Caco-2 (cell line): ENCODE results near the gene PIK3C3. TPM values are rescaled to one million over a fixed set of nuclear protein-coding genes. Genes with fewer than 3 reads are reported as not detected.
"Not testable (repeated sequence)": the region's sequence is repeated elsewhere in the genome, so short reads cannot be mapped to it uniquely, and the experiment has no call there.

Experiments
- BruUV-seq: library from RNA; stranded (reverse); fragments of 400-500 nt; replicated peaks from 2 replicates; lab custom pipeline; 2021; lab: Mats Ljungman, UMichigan
- CTCF ChIA-PET: fragments of 300-600 bp; sonication (Branson Sonifier 250); formaldehyde crosslinking; loops from one replicate; lab custom pipeline; 2022; ENCODE audit warnings: antibody characterized with exemption; lab: Charles Lee
- POLR2A ChIA-PET: fragments of 300-600 bp; sonication (Branson Sonifier 250); formaldehyde crosslinking; loops from one replicate; lab custom pipeline; 2022; ENCODE audit warnings: antibody characterized with exemption; lab: Charles Lee
- DNase-seq, 2 experiments: peaks; one replicate each; pipeline versions ENCODE4 v3.0.0 to v3.0.0-alpha.2; 2020 to 2022
- H3K27me3 ChIP-seq: replicated peaks from 2 replicates; pipeline ENCODE4 v1.6.0; 2011; ENCODE audit warnings: low read length; ENCODE audit not compliant: control insufficient read depth, insufficient read depth
- H3K36me3 ChIP-seq: 2 replicates; pipeline ENCODE4 v1.5.1; 2011; ENCODE audit warnings: low read length; ENCODE audit not compliant: control insufficient read depth, insufficient read depth
- H3K4me1 ChIP-seq: fragments of 250-450 bp; sonication (Bioruptor Pico); 2 replicates; pipeline ENCODE4 v1.5.1; 2020; ENCODE audit warnings: mild to moderate bottlenecking
- H3K4me3 ChIP-seq: 2 replicates; pipeline ENCODE4 v1.5.1; 2011; ENCODE audit warnings: low read depth, mild to moderate bottlenecking, control low read depth, low read length
- H3K9me3 ChIP-seq: fragments of 250-450 bp; sonication (Bioruptor Pico); 2 replicates; pipeline ENCODE4 v1.5.1; 2020; ENCODE audit warnings: mild to moderate bottlenecking, moderate library complexity
- H3K27ac Mint-ChIP-seq: one replicate; pipeline ENCODE4 v1.8.0; 2022; ENCODE audit warnings: mixed read lengths; ENCODE audit not compliant: unreplicated experiment
- H3K27me3 Mint-ChIP-seq: one replicate; pipeline ENCODE4 v1.8.0; 2022; ENCODE audit warnings: mixed read lengths; ENCODE audit not compliant: insufficient read depth, unreplicated experiment
- H3K36me3 Mint-ChIP-seq: one replicate; pipeline ENCODE4 v1.8.0; 2022; ENCODE audit warnings: mild to moderate bottlenecking, mixed read lengths; ENCODE audit not compliant: insufficient read depth, unreplicated experiment
- H3K4me1 Mint-ChIP-seq: one replicate; pipeline ENCODE4 v1.8.0; 2022; ENCODE audit warnings: low read depth, mixed read lengths; ENCODE audit not compliant: unreplicated experiment
- H3K4me3 Mint-ChIP-seq: one replicate; pipeline ENCODE4 v1.8.0; 2022; ENCODE audit warnings: mild to moderate bottlenecking, moderate library complexity, mixed read lengths; ENCODE audit not compliant: unreplicated experiment
- H3K9me3 Mint-ChIP-seq: one replicate; pipeline ENCODE4 v1.8.0; 2022; ENCODE audit warnings: mixed read lengths; ENCODE audit not compliant: unreplicated experiment
- CTCF ChIP-seq, 2 experiments: fragments of 200-600 bp in 1 of 2; IDR thresholded peaks; 1 replicate in 1 of 2; 2 replicates in 1 of 2; pipeline versions ENCODE4 v1.5.1 to v1.8.0; 2011 to 2022; ENCODE audit warnings: antibody characterized with exemption in 1 of 2, control low read depth in 1 of 2, inconsistent platforms in 1 of 2, low read depth in 1 of 2, low read length in 1 of 2, mild to moderate bottlenecking in 1 of 2, moderate library complexity in 1 of 2; ENCODE audit not compliant: insufficient read depth in 1 of 2, severe bottlenecking in 1 of 2, unreplicated experiment in 1 of 2
- intact Hi-C: fragments of 100-400 bp; cut with micrococcal nuclease; formaldehyde crosslinking; loops from one replicate; pipeline ENCODE4 v1.10.0; 2022; ENCODE audit not compliant: unreplicated experiment
- total RNA-seq: library from RNA; stranded (reverse); gene quantifications from 2 replicates; pipeline ENCODE4 v1.2.3, GENCODE V29; 2022

Gene PIK3C3
- total RNA-seq, 1 experiment from 2014 or later, result 19.7 TPM

- no peak for TF ChIP-seq CTCF (IDR thresholded peaks at IDR 0.05; ENCODE audit: insufficient read depth in 1 of 2, low read depth in 1 of 2, low read length in 1 of 2, severe bottlenecking in 1 of 2, unreplicated experiment in 1 of 2)
- intact Hi-C loops, result no loop called here
- H3K27me3 Mint-ChIP-seq, result no peaks in the 10 kb centered on the region
- H3K27ac Mint-ChIP-seq, result no peak overlapping the region
- no peaks in the 10 kb centered on the region for H3K36me3 Mint-ChIP-seq
- DNase-seq, result no peak
- no peaks in the 10 kb centered on the region for H3K4me1 ChIP-seq
- H3K9me3 Mint-ChIP-seq, result no peaks in the 10 kb centered on the region
- H3K4me3 ChIP-seq, result no peak overlapping the region
- H3K4me3 Mint-ChIP-seq, result no peak overlapping the region
- ChIA-PET CTCF (no interaction called here), POLR2A (no interaction called here)
- BruUV-seq, result no TSS peak
- H3K4me1 Mint-ChIP-seq, result no peaks in the 10 kb centered on the region
- H3K27me3 ChIP-seq, result no peaks in the 10 kb centered on the region
- H3K9me3 ChIP-seq, result no peaks in the 10 kb centered on the region
- no peaks in the 10 kb centered on the region for H3K36me3 ChIP-seq
These were observed 151.8 kb downstream of the PIK3C3 start for GRCh38 chr18:42106784-42107183.

GRCh38 chr18:42107287-42107686, 152.3 kb downstream of the PIK3C3 start:
- Histone ChIP-seq H3K4me3 (no peak overlapping the region), H3K9me3 (no peaks in the 10 kb centered on the region), H3K36me3 (no peaks in the 10 kb centered on the region), H3K27me3 (no peaks in the 10 kb centered on the region), H3K4me1 (no peaks in the 10 kb centered on the region)
- CTCF ChIA-PET, result no interaction called here
- H3K36me3 Mint-ChIP-seq, result no peaks in the 10 kb centered on the region
- H3K4me1 Mint-ChIP-seq, result no peaks in the 10 kb centered on the region
- no peaks in the 10 kb centered on the region for H3K27me3 Mint-ChIP-seq
- intact Hi-C loops, result no loop called here
- H3K27ac Mint-ChIP-seq, result no peak overlapping the region
- no peaks in the 10 kb centered on the region for H3K9me3 Mint-ChIP-seq
- no peak for TF ChIP-seq CTCF (IDR thresholded peaks at IDR 0.05; ENCODE audit: insufficient read depth in 1 of 2, low read depth in 1 of 2, low read length in 1 of 2, severe bottlenecking in 1 of 2, unreplicated experiment in 1 of 2)
- no peak overlapping the region for H3K4me3 Mint-ChIP-seq
- BruUV-seq, result no TSS peak
- DNase-seq, result no peak
- POLR2A ChIA-PET, result no interaction called here

- Mint-ChIP-seq H3K27me3 (no peaks in the 10 kb centered on the region), H3K4me1 (no peaks in the 10 kb centered on the region), H3K4me3 (no peak overlapping the region), H3K36me3 (no peaks in the 10 kb centered on the region), H3K27ac (no peak overlapping the region), H3K9me3 (no peaks in the 10 kb centered on the region)
- no peaks in the 10 kb centered on the region for H3K9me3 ChIP-seq
- H3K4me1 ChIP-seq, result no peaks in the 10 kb centered on the region
- intact Hi-C loops, result no loop called here
- no peaks in the 10 kb centered on the region for H3K27me3 ChIP-seq
- TF ChIP-seq CTCF (IDR thresholded peaks at IDR 0.05; ENCODE audit: insufficient read depth in 1 of 2, low read depth in 1 of 2, low read length in 1 of 2, severe bottlenecking in 1 of 2, unreplicated experiment in 1 of 2), result no peak
- no peak overlapping the region for H3K4me3 ChIP-seq
- POLR2A ChIA-PET, result no interaction called here
- no peak for DNase-seq
- CTCF ChIA-PET, result no interaction called here
- BruUV-seq, result no TSS peak
- no peaks in the 10 kb centered on the region for H3K36me3 ChIP-seq
These were observed 152.8 kb downstream of the PIK3C3 start for GRCh38 chr18:42107691-42108450.

GRCh38 chr18:42112147-42112546, 157.1 kb downstream of the PIK3C3 start:
- H3K4me1 Mint-ChIP-seq, H3K9me3 ChIP-seq, H3K4me1 ChIP-seq, H3K36me3 Mint-ChIP-seq, H3K27ac Mint-ChIP-seq, POLR2A ChIA-PET, H3K4me3 Mint-ChIP-seq, H3K9me3 Mint-ChIP-seq, DNase-seq, BruUV-seq, H3K4me3 ChIP-seq, CTCF ChIA-PET, H3K27me3 ChIP-seq, H3K27me3 Mint-ChIP-seq, H3K36me3 ChIP-seq: not testable (repeated sequence)
- intact Hi-C loops, result loop anchor here (5.0 kb wide), 1 partner anchor 1285 kb away; no protein-coding TSS in a partner anchor
